Measurements from ENCODE around the gene FLVCR1.

FLVCR1 gene

GRCh38 chr1:212915245-212916091, 57.4 kb downstream of the FLVCR1 start:
- DNase-seq (ENCODE audit: low read depth in 2 of 2): no peak

GRCh38 chr1:212916481-212917133, 58.5 kb downstream of the FLVCR1 start:
- no peak for DNase-seq (ENCODE audit: low read depth in 2 of 2)

- DNase-seq (ENCODE audit: low read depth in 2 of 2): no peak
Observed at GRCh38 chr1:212917134-212917485, 59.0 kb downstream of the FLVCR1 start.

GRCh38 chr1:212917858-212918257, 59.8 kb downstream of the FLVCR1 start:
- no peak for DNase-seq (ENCODE audit: low read depth in 2 of 2)

GRCh38 chr1:212918824-212919223, 60.7 kb downstream of the FLVCR1 start:
- no peak for DNase-seq (ENCODE audit: low read depth in 2 of 2)

- DNase-seq (ENCODE audit: low read depth in 2 of 2): no peak
Observed at GRCh38 chr1:212920246-212920645, 62.2 kb downstream of the FLVCR1 start.

- DNase-seq (ENCODE audit: low read depth in 2 of 2): no peak
Observed at GRCh38 chr1:212920896-212921295, 62.8 kb downstream of the FLVCR1 start.

- no peak for DNase-seq (ENCODE audit: low read depth in 2 of 2)
Observed at GRCh38 chr1:212922016-212922415, 63.9 kb downstream of the FLVCR1 start.

- no peak for DNase-seq (ENCODE audit: low read depth in 2 of 2)
Observed at GRCh38 chr1:212926372-212926771, 68.3 kb downstream of the FLVCR1 start.

- no peak for DNase-seq (ENCODE audit: low read depth in 2 of 2)
Observed at GRCh38 chr1:212928323-212929291, 70.5 kb downstream of the FLVCR1 start.

GRCh38 chr1:212930986-212931678, 73.1 kb downstream of the FLVCR1 start:
- DNase-seq (ENCODE audit: low read depth in 2 of 2): no peak

GRCh38 chr1:212933815-212934471, 75.9 kb downstream of the FLVCR1 start:
- no peak for DNase-seq (ENCODE audit: low read depth in 2 of 2)

GRCh38 chr1:212935387-212935981, 77.4 kb downstream of the FLVCR1 start:
- no peak for DNase-seq (ENCODE audit: low read depth in 2 of 2)

- DNase-seq (ENCODE audit: low read depth in 2 of 2): no peak
Observed at GRCh38 chr1:212937034-212937433, 79.0 kb downstream of the FLVCR1 start.

GRCh38 chr1:212938846-212939245, 80.8 kb downstream of the FLVCR1 start:
- DNase-seq (ENCODE audit: low read depth in 2 of 2): no peak

- DNase-seq (ENCODE audit: low read depth in 2 of 2): no peak
Observed at GRCh38 chr1:212941452-212941851, 83.4 kb downstream of the FLVCR1 start.

GRCh38 chr1:212942679-212943392, 84.8 kb downstream of the FLVCR1 start:
- DNase-seq (ENCODE audit: low read depth in 2 of 2): no peak

GRCh38 chr1:212943393-212943710, 85.3 kb downstream of the FLVCR1 start:
- DNase-seq (ENCODE audit: low read depth in 2 of 2): no peak

- DNase-seq (ENCODE audit: low read depth in 2 of 2): no peak
Observed at GRCh38 chr1:212944229-212944901, 86.3 kb downstream of the FLVCR1 start.

- no peak for DNase-seq (ENCODE audit: low read depth in 2 of 2)
Observed at GRCh38 chr1:212945056-212945455, 87.0 kb downstream of the FLVCR1 start.

All from stimulated activated CD4-positive, alpha-beta T cell treated with anti-CD3 and anti-CD28 coated beads, Interleukin-1b, Interleukin-23, amount 100 ng/mL, for 4 hours (primary cell).